ENCODE data around the gene SLCO1A2.

Gene SLCO1A2

GRCh38 chr12:21219206-21219605 lies 115.5 kb downstream of the SLCO1A2 start:
- no peak overlapping the region for H3K4me2 ChIP-seq (ENCODE audit: low read length)
- TF ChIP-seq, protein P1, sequence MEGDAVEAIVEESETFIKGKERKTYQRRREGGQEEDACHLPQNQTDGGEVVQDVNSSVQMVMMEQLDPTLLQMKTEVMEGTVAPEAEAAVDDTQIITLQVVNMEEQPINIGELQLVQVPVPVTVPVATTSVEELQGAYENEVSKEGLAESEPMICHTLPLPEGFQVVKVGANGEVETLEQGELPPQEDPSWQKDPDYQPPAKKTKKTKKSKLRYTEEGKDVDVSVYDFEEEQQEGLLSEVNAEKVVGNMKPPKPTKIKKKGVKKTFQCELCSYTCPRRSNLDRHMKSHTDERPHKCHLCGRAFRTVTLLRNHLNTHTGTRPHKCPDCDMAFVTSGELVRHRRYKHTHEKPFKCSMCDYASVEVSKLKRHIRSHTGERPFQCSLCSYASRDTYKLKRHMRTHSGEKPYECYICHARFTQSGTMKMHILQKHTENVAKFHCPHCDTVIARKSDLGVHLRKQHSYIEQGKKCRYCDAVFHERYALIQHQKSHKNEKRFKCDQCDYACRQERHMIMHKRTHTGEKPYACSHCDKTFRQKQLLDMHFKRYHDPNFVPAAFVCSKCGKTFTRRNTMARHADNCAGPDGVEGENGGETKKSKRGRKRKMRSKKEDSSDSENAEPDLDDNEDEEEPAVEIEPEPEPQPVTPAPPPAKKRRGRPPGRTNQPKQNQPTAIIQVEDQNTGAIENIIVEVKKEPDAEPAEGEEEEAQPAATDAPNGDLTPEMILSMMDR (IDR thresholded peaks at IDR 0.05; ENCODE audit: low read depth, low read length, poor library complexity, severe bottlenecking): no peak
- H3K27me3 ChIP-seq (ENCODE audit: control insufficient read depth, low read length): no peaks in the 10 kb centered on the region
- no peaks in the 10 kb centered on the region for H3K9me2 ChIP-seq (replicated peaks; ENCODE audit: control insufficient read depth, low read length)
- H3F3A ChIP-seq (ENCODE audit: control insufficient read depth, insufficient read depth): no peaks in the 10 kb centered on the region
- no peak overlapping the region for H3K27ac ChIP-seq (ENCODE audit: low read depth, low read length)
- no peaks in the 10 kb centered on the region for H4K20me1 ChIP-seq (ENCODE audit: control insufficient read depth, insufficient read depth, low read depth, low read length)
- H3K9me3 ChIP-seq (ENCODE audit: control insufficient read depth, insufficient read depth, low read length): no peaks in the 10 kb centered on the region
- H3K36me3 ChIP-seq (ENCODE audit: control insufficient read depth, low read length): no peaks in the 10 kb centered on the region
- no peaks in the 10 kb centered on the region for H3K79me2 ChIP-seq (ENCODE audit: control insufficient read depth, low read length)
- peaks cover 5% of the 10 kb centered on the region for H3K4me1 ChIP-seq (ENCODE audit: control insufficient read depth, low read length)
- H3K4me3 ChIP-seq (ENCODE audit: low read length): no peak overlapping the region
